Natural killer cell (primary cell): ENCODE measurements around the gene TBC1D2B. TPM values are rescaled to one million over a fixed set of nuclear protein-coding genes. Genes with fewer than 3 reads are reported as not detected.
A peak's percentile ranks its signal among the peaks of the same experiment; 100 is the strongest.

Source experiments
- ATAC-seq, 3 donors: fragments of 150-1000 bp in 2 of 3; fragments of 200-7000 bp in 1 of 3; cut with Tn5 transposase; 1 replicate in 1 of 3; 2 replicates in 2 of 3; pipeline ENCODE4 v1.10.0; 2021; ENCODE audit warnings: mild to moderate bottlenecking in 2 of 3, moderate library complexity in 2 of 3
- DNase-seq, 2 donors: peaks; one replicate each; pipeline versions ENCODE4 v3.0.0 to v3.0.0-alpha.2; 2013 to 2021; ENCODE audit warnings: mixed read lengths in 1 of 2
- H3K27ac ChIP-seq: one replicate; pipeline ENCODE4 v1.5.1; 2013; ENCODE audit warnings: mild to moderate bottlenecking, low read length
- H3K27me3 ChIP-seq: one replicate; pipeline ENCODE4 v1.6.1; 2013; ENCODE audit warnings: low read length; ENCODE audit not compliant: control insufficient read depth, insufficient read depth
- H3K36me3 ChIP-seq: one replicate; pipeline ENCODE4 v1.6.1; 2013; ENCODE audit warnings: low read length; ENCODE audit not compliant: control insufficient read depth, insufficient read depth
- H3K4me1 ChIP-seq: one replicate; pipeline ENCODE4 v1.6.1; 2013; ENCODE audit warnings: low read length; ENCODE audit not compliant: control insufficient read depth, insufficient read depth
- H3K4me3 ChIP-seq: one replicate; pipeline ENCODE4 v1.5.1; 2013; ENCODE audit warnings: low read length
- H3K9me3 ChIP-seq: one replicate; pipeline ENCODE4 v1.6.1; 2013; ENCODE audit warnings: low read length; ENCODE audit not compliant: control insufficient read depth, insufficient read depth
- H3K27ac Mint-ChIP-seq, 2 donors: one replicate each; pipeline ENCODE4 v1.8.0; 2022; ENCODE audit warnings: mild to moderate bottlenecking in 2 of 2, mixed read lengths in 2 of 2, moderate library complexity in 1 of 2
- H3K27me3 Mint-ChIP-seq, 2 donors: one replicate each; pipeline ENCODE4 v1.8.0; 2022; ENCODE audit warnings: low read depth in 2 of 2, mixed read lengths in 2 of 2
- H3K36me3 Mint-ChIP-seq: one replicate; pipeline ENCODE4 v1.8.0; 2022; ENCODE audit warnings: mixed read lengths
- H3K4me1 Mint-ChIP-seq, 2 donors: one replicate each; pipeline ENCODE4 v1.8.0; 2022; ENCODE audit warnings: mixed read lengths in 2 of 2
- H3K4me3 Mint-ChIP-seq: one replicate; pipeline ENCODE4 v1.8.0; 2022; ENCODE audit warnings: mild to moderate bottlenecking, moderate library complexity, mixed read lengths
- H3K9me3 Mint-ChIP-seq, 2 donors: one replicate each; pipeline ENCODE4 v1.8.0; 2022; ENCODE audit warnings: mixed read lengths in 2 of 2
- CTCF ChIP-seq: fragments of 200-600 bp; IDR thresholded peaks from one replicate; pipeline ENCODE4 v1.8.0; 2022; ENCODE audit warnings: antibody characterized with exemption
- WGBS: methylation state at CpG from one replicate; pipeline ENCODE4 v1.1.7; 2013; ENCODE audit warnings: missing lambda C conversion rate; ENCODE audit not compliant: insufficient coverage; 5-methylcytosine and 5-hydroxymethylcytosine counted together
- intact Hi-C: fragments of 100-400 bp; cut with micrococcal nuclease; formaldehyde crosslinking; loops from one replicate; pipeline ENCODE4 v1.14.2; 2022
- total RNA-seq, 4 donors: library from RNA; stranded (reverse); fragments of 120-200 nt in 1 of 4; gene quantifications; one replicate each; pipeline versions ENCODE4 v1.2.3 to v1.2.4, GENCODE V29; 2013 to 2022

The TBC1D2B gene
- total RNA-seq, 3 donors from 2014 or later (not counting 1 experiment from before 2014, with no cell fraction given) = 54.0 to 83.5 (median 56.7) TPM

GRCh38 chr15:78079298-78080087, 2.0 kb upstream of the TBC1D2B start:
- WGBS = over 99% methylated on average over 11 of the region's 11 CpGs
- H3K36me3 ChIP-seq = no peaks in the 10 kb centered on the region
- DNase-seq = no peak
- H3K4me1 Mint-ChIP-seq = peaks cover 24 to 29% of the 10 kb centered on the region in 2 donors
- no peak for TF ChIP-seq CTCF
- no peaks in the 10 kb centered on the region for H3K9me3 ChIP-seq
- no peak overlapping the region for H3K27ac Mint-ChIP-seq
- H3K27ac ChIP-seq = no peak overlapping the region
- no peaks in the 10 kb centered on the region for H3K9me3 Mint-ChIP-seq
- H3K27me3 Mint-ChIP-seq = no peaks in the 10 kb centered on the region
- no peaks in the 10 kb centered on the region for H3K36me3 Mint-ChIP-seq
- H3K4me1 ChIP-seq = peaks cover 37% of the 10 kb centered on the region
- no peaks in the 10 kb centered on the region for H3K27me3 ChIP-seq
- peak overlapping the region; percentile 31 for H3K4me3 Mint-ChIP-seq
- H3K4me3 ChIP-seq = no peak overlapping the region
- no peak for ATAC-seq
- intact Hi-C loops = no loop called here

- H3K27ac ChIP-seq = peak overlapping the region; percentile 48
- H3K4me1 ChIP-seq = peaks cover 32% of the 10 kb centered on the region
- H3K4me3 ChIP-seq = peak overlapping the region; percentile 47
- no peaks in the 10 kb centered on the region for H3K27me3 ChIP-seq
- TF ChIP-seq CTCF = no peak
- no peak for DNase-seq
- Mint-ChIP-seq H3K4me3 (peak overlapping the region; percentile 94), H3K4me1 (peaks cover 31 to 36% of the 10 kb centered on the region in 2 donors), H3K27ac (peak overlapping the region; percentile 77 to 92), H3K9me3 (no peaks in the 10 kb centered on the region), H3K36me3 (no peaks in the 10 kb centered on the region), H3K27me3 (no peaks in the 10 kb centered on the region)
- H3K36me3 ChIP-seq = no peaks in the 10 kb centered on the region
- ATAC-seq = peak in 1 of 3 donors; percentile 11
- intact Hi-C loops = loop anchor here (1.0 kb wide), 1 partner anchor 44 kb away; no protein-coding TSS in a partner anchor
- WGBS = 33% methylated on average over 7 of the region's 7 CpGs
- H3K9me3 ChIP-seq = no peaks in the 10 kb centered on the region
Measured at GRCh38 chr15:78077871-78078210, 330 bp upstream of the TBC1D2B start.

GRCh38 chr15:78076231-78077052, 1.1 kb downstream of the TBC1D2B start:
- peak in 1 of 2 donors; percentile 46 for DNase-seq
- intact Hi-C loops = loop anchor here (1.0 kb wide), 1 partner anchor 42 kb away; no protein-coding TSS in a partner anchor
- Histone ChIP-seq H3K27ac (peak overlapping the region; percentile 73), H3K36me3 (no peaks in the 10 kb centered on the region), H3K4me1 (peaks cover 30% of the 10 kb centered on the region), H3K27me3 (no peaks in the 10 kb centered on the region), H3K9me3 (no peaks in the 10 kb centered on the region), H3K4me3 (peak overlapping the region; percentile 86)
- H3K36me3 Mint-ChIP-seq = no peaks in the 10 kb centered on the region
- peak overlapping the region; percentile 98 for H3K4me3 Mint-ChIP-seq
- TF ChIP-seq CTCF = no peak
- ATAC-seq = peak; percentile 7 to 12 (median 11)
- WGBS = 43% methylated on average over 16 of the region's 17 CpGs
- H3K4me1 Mint-ChIP-seq = peaks cover 36 to 45% of the 10 kb centered on the region in 2 donors
- H3K9me3 Mint-ChIP-seq = no peaks in the 10 kb centered on the region
- H3K27ac Mint-ChIP-seq = peak overlapping the region; percentile 80 to 92
- H3K27me3 Mint-ChIP-seq = no peaks in the 10 kb centered on the region
